T follicular helper cell (primary cell): Measurements from ENCODE around the gene OPN1SW.

Source experiments
- DNase-seq: peaks from one replicate; pipeline ENCODE4 v3.0.0-alpha.2; 2020; ENCODE audit warnings: low read depth

OPN1SW gene

GRCh38 chr7:128793181-128793547 lies 17.6 kb upstream of the OPN1SW start:
- no peak for DNase-seq

DNA sequence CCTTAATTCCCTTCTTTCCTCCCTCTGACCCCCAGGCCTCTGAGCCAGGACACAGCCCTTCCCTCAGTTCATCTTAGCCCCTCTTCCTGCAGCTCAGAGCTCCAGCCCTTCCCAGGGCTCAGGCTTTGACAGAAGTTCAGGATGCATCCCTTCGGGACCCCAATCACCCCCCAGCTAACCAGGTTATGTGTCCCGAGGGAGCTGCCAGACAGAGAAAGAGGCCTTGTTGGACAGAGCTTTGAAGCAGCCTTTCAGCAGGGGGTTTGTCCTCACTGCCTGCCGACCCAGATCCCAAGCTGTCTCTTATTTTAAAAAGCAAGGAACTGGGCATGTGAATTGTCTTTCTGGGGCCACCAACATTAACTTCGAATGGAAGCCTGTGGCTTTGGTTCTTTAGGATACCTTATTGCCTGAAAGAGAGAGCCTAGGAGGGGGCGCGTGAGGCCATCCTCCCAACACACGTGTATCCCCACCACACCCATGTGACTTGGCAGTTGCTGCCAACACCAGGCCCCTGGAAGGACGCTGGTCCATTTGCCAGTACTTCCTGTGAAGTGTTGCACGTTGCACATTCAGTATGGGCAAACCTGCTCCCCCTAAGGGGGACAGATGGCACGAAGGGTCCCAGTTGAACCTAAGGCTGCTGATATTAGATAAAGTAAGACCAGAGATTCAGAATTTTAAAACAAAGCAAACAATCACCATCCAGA lies 17.0 kb upstream of the OPN1SW start:
- no peak for DNase-seq

DNA sequence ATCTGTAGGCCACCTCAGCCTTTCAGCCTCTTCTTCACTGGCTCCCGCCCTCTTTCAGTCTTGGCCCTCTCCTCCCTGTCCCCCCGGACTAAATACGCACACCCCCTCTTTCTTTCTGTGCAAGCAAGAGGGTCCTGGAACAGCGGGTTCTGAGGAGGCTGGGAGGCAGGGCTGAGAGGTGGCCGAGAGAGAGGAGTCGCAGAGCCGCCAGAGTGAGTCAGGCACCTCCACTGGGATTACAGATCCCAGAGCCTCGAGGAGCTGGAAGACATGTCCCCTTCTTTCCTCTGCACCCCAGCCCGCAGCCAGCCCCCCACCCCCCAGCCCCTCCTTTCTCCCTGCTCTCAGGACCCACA lies 16.4 kb upstream of the OPN1SW start:
- no peak for DNase-seq

DNA sequence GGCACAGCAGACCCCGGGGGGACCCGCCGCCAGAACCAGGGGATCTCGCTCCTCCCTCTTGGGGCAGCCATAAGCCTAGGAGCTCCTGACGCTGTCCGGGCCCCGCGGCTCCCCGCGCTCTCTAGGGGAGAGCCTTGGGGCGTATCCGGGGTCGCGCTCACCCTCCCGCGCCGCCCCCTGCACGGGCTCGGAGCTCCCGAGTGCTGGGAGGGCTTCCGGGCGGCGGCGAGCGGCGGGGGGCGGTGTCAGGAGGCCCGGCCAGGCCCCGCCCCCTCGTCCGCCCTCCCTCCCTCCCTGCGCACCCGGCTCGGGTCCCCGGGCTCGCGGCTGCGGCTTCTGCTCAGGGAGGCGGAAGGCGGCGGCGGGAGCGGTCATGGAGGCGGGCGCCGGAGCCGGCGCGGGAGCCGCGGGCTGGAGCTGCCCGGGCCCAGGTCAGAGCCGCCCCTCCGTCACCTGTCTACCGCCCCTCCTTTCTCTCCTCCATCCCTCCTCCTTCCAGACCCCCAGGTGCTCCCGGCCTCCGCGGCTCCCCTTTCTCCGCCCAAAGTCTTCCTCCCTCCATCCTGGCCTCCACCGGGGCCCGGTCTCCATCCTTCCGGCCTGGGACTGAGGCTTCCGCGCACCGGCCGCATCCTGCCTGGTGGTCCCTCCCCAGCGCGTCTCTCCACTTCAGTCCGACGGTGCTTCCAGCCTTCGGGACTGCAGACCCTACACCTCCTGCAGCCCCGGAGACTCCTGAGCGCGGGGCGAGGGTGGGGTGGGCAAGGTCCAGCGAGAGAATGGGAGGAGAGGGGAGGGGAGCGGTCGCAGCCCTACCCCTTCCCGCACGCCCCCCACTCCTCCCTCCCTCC lies 15.8 kb upstream of the OPN1SW start, which contains the start of gene CCDC136:
Gene CCDC136, plus strand, starts transcription at position 848 of the 851 bp plus-strand sequence. CDS start 444 bp downstream, outside the sequence.
- peak; percentile 74 for DNase-seq

- no peak for DNase-seq
These were observed 14.9 kb upstream of the OPN1SW start for GRCh38 chr7:128790315-128791041.

GRCh38 chr7:128788446-128789412 lies 13.1 kb upstream of the OPN1SW start:
- DNase-seq: no peak

GRCh38 chr7:128785738-128786137 lies 10.1 kb upstream of the OPN1SW start:
- no peak for DNase-seq

DNA sequence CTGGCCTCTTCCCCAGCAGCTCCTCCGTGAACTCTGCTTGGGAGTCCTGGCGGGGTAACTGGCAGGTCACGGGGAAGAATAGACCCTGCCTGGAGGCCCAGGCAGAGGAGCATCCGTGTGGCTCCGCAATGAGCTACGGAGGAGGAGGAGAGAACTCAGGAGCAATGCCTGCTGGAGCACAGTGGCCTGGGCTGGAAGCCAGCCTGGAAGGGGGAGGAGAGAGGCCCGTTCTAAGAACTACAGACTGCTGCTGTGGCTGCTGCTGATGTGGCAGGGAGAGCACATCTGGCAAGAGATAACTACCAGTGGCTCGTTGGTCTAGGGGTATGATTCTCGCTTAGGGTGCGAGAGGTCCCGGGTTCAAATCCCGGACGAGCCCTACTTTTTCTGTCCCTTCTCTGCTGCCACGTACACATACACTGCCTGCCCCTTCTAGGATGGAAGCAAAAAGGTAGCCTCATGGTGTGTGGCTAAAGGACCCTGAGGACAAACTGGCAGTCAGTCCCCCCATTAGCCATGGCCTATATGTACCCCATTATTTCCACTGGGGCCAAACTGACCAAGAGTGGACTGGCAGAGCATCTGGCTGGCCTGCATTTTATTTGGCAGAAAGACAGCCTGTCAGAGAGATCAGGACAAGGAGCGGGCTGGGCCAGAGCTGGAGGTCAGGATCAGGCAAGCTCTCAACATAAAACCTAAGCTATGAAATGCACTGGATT lies 7.7 kb upstream of the OPN1SW start:
- no peak for DNase-seq

GRCh38 chr7:128781851-128782250 lies 6.3 kb upstream of the OPN1SW start:
- DNase-seq: no peak

DNA sequence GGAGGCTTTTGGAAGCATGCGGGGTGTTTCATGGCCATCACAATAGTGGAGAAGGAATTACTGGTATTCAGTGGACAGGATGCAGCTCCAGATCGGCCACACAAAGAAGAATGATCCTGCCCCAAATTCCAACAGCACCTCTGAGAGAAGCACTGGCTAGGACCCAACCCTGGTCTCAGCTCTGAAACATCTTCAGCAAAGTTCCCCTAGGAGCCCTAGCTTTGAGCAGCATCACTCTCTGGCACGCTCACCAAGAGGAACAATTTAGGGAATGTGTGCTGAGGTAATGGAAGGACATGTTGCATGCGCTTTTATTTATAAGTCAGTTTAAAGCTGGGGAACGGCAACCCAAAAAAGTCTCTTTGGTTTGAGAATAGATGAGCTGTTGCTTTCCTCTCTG lies 5.5 kb upstream of the OPN1SW start:
- no peak for DNase-seq

DNA sequence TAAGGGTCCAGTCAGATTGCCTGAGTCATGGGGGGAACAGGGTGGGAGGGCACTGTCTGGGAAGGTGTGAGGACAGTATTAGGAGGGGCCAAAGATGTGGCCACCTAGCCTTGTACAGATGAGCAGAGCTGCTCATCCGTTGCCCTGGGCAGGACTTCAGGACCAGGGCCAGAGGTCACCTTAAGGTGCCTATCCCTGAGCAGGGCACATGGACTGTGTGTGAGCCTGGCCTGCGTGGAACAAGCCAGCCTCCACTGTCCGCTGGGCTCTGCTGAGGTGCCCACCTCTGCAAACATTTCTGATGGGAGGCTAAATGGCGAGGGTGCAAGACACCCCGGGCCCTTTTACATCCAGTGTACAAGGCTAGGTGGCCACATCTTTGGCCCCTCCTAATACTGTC lies 3.4 kb upstream of the OPN1SW start:
- DNase-seq: no peak

DNA sequence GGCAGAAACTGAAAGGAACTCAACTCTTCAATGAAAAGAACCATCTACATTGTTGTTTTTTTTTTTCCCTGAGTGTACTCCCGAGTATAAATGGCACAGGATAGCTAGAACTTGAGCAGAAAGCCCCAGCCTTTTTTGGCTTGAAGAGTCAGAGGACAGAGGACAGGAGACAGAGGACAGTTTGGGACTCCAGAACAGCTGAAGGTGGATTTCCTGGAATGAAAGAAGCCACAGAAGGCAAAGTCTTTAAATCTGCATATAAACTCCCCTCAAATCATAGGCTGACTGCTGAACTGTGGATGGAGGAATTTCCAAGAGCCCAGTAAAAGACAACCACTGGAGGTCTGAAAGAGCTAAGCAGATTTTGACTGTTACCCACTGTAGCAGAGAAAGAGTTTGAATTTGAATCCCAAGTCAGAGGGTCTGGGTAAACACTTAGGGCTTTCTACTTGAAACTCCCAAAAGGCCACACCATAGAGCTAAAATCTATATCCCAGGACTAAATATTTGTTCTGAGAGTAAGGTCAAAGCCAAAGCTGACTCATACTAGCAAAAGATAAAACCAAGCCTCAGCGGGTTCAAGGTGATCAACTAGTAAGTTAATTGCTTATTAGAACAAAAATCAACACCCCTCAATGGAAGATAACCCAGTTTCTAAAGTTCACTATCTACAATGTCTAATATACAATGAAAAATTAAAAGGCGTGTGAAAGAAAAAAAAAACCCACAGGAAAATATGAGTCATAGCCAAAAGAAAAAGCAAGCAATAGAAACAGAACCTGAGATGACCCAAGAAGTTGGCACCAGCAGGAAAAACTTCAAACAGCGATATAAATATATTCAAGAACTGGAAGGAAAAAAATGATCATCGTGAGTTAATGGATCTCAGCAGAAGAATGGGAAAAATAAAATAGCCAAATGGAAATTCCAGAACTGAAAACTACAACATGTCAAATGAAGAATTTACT lies 1.8 kb upstream of the OPN1SW start:
- DNase-seq: no peak

- no peak for DNase-seq
These were observed 673 bp downstream of the OPN1SW start for GRCh38 chr7:128774921-128775320.

DNA sequence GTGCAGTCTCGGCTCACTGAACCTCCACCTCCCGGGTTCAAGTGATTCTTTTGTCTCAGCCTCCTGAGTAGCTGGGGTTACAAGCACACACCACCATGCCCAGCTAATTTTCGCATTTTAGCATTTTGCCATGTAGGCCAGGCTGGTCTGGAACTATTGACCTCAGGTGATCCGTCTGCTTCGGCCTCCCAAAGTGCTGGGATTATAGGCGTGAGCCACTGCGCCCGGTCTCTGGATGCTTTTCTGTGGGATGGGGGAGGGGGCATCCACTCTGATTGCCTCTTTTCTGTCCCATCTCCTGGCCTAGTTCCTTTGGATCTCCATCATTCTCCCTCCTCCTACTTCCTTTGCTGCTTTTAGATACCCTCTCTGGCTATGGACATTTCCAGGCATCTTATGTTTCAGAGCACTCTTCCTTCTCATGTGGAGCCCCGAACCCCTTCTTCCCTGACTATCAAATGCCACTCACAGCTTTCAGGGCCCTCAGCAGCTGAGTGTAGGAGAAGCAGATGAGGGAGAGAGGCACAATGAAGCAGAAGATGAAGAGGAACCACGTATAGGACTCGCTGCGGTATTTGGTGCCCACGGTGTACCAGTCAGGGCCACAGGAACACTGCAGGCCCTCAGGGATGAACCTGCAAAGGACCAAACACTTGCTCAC lies 1.4 kb downstream of the OPN1SW start:
- DNase-seq: no peak

DNA sequence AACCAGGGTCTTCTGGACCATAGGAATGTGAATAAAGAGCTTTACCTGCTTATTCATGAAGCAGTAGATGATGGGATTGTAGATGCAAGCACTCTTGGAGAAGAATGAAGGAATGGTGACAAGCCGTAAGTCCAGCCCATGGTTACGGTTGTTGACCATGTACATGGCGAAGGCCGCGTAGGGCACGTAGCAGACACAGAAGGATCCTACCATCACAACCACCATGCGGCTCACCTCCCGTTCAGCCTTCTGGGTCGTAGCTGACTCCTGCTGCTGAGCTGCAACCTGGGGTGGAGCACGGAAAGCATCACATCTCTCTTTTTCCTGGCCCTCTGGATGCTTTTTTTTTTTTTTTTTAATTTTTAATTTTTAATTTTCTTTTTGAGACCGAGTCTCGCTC lies 2.0 kb downstream of the OPN1SW start:
- DNase-seq: no peak

DNA sequence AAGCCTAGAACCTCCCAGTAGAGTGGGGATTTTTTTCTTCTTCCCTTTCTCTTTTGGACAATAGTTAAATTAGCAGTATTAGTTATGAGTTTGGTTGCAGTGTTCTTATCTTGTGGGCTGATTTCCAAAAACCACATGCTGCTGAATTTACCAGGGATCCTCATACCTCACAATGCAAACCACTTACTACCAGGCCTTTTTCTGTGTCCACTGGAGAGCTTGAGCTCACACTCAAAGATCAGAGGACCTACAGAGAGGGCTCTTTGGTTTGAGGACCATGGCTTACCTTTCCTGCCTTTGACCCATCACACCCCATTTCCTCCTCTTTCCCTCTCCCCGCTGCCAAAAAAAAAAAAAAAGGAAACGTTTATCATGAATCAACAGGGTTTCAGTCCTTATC lies 5.4 kb downstream of the OPN1SW start:
- no peak for DNase-seq

- no peak for DNase-seq
These were observed 8.0 kb downstream of the OPN1SW start for GRCh38 chr7:128767475-128768110.

GRCh38 chr7:128763541-128763940 lies 12.1 kb downstream of the OPN1SW start:
- no peak for DNase-seq

DNA sequence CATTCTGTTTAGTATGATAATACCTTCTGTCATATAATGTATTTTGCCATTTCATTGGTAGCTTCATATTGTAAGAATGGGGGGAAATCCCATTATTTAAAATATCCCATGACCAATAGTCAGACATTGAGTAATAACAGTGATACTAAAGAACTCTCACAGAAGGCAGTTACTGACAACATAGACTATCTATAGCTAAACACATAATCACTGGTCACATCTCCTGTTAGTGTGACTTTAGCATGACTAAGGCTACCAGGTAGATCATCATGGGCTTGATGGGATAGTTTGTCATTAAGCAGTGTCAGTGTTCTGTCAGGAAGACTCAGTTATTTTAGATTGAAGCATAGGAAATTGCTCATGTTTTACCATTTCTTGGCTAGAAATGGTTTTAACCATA lies 16.4 kb downstream of the OPN1SW start:
- DNase-seq: no peak
